Right lobe of liver (tissue), 6 donors: ENCODE results near the gene GLIS1. TPM values are rescaled to one million over a fixed set of nuclear protein-coding genes. Genes with fewer than 3 reads are reported as not detected.

Source experiments
- ATAC-seq, 4 donors: fragments of 200-7000 bp; cut with Tn5 transposase; one replicate each; pipeline ENCODE4 v1.9.1; 2020; ENCODE audit warnings: mild to moderate bottlenecking in 4 of 4, moderate library complexity in 4 of 4
- DNase-seq, 3 donors: peaks; one replicate each; pipeline ENCODE4 v3.0.0-alpha.2; 2020
- H3K27ac ChIP-seq, 3 donors: fragments of 200-600 bp; one replicate each; pipeline ENCODE4 v1.8.0; 2022
- H3K27me3 ChIP-seq, 2 donors: fragments of 200-600 bp; one replicate each; pipeline ENCODE4 v1.8.0; 2022
- H3K36me3 ChIP-seq, 4 donors: fragments of 200-600 bp; sonication (generic) in 1 of 4; one replicate each; pipeline versions ENCODE4 v1.5.1 to v1.8.0; 2017 to 2022; ENCODE audit warnings: control low read depth in 1 of 4
- H3K4me1 ChIP-seq, 4 donors: fragments of 200-600 bp; sonication (generic) in 1 of 4; one replicate each; pipeline versions ENCODE4 v1.5.1 to v1.8.0; 2017 to 2022; ENCODE audit warnings: control low read depth in 1 of 4
- H3K4me3 ChIP-seq, 3 donors: fragments of 200-600 bp; one replicate each; pipeline ENCODE4 v1.8.0; 2022
- H3K9me3 ChIP-seq, 4 donors: fragments of 200-600 bp; sonication (generic) in 1 of 4; one replicate each; pipeline versions ENCODE4 v1.5.1 to v1.8.0; 2017 to 2022; ENCODE audit warnings: control low read depth in 1 of 4
- POLR2A ChIP-seq: fragments of 450-650 bp; IDR thresholded peaks from one replicate; pipeline ENCODE4 v1.6.1; 2017; ENCODE audit warnings: antibody characterized with exemption, mild to moderate bottlenecking
- WGBS: methylation state at CpG from one replicate; pipeline ENCODE4 v1.1.6; 2018; ENCODE audit warnings: low coverage, low lambda C conversion rate; ENCODE audit not compliant: insufficient coverage; ENCODE audit errors: missing lambda C conversion rate; 5-methylcytosine and 5-hydroxymethylcytosine counted together
- intact Hi-C, 2 donors: fragments of 100-400 bp; cut with DNase I; formaldehyde crosslinking; loops; one replicate each; pipeline versions ENCODE4 v1.11.2 to v1.14.1; 2022
- total RNA-seq, 6 experiments: library from RNA; depleted of rRNA in 2 of 6; stranded (reverse); fragments of >200 nt in 2 of 6; fragmentation: NEBNext Ultra II Directional in 3 of 6; extraction: Animal tissue kit (Norgen Biotek cat#: 25700) in 3 of 6; gene quantifications; one replicate each; pipeline versions ENCODE4 v1.1.0 to v1.2.4, GENCODE V29; 2016 to 2023
- TF ChIP-seq, protein P1 (sequence below), 4 donors: fragments of 200-600 bp in 3 of 4; fragments of 450-650 bp in 1 of 4; IDR thresholded peaks; one replicate each; pipeline versions ENCODE4 v1.5.1 to v1.8.0; 2016 to 2022; ENCODE audit warnings: antibody characterized with exemption in 4 of 4, mild to moderate bottlenecking in 2 of 4
- donor health status: DM: no; HTN: yes; CAD: no.
- donor health status: DM: no; HTN: no; CAD: no.
- donor health status: DM: no; HTN: no; CAD: no.
- donor health status: DM: no; HTN: yes; CAD: no.
- donor health status: DM: no; HTN: yes; CAD: no.

GLIS1 gene
- total RNA-seq, 6 experiments from 2014 or later = not detected

DNA sequence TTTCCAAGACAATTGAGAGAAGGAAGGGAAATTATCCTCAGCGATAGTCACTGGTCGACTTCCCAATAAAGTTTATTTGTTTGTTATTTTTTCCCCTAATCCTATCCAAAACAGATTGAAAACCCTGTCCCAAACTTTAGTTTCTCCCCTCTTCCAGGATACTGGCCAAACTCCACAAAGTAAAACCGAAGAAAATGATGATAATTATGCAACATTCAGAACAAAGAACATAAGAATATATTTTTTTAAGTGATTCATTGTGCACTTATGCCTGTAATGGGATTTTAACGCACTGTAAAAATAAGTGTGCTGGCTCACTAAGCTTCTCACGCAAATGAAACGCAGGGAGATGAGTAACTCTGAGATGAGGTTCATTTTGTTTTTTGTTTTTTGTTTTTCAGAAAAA, 6.0 kb downstream of the GLIS1 start:
- no peak for ATAC-seq
- intact Hi-C loops = no loop called here
- no peak for DNase-seq
- H3K27ac ChIP-seq = no peak overlapping the region
- H3K9me3 ChIP-seq = no peaks in the 10 kb centered on the region
- peaks cover 0 to 1% (median 0%) of the 10 kb centered on the region in 4 donors for H3K4me1 ChIP-seq
- no peak for TF ChIP-seq POLR2A
- TF ChIP-seq, protein P1, sequence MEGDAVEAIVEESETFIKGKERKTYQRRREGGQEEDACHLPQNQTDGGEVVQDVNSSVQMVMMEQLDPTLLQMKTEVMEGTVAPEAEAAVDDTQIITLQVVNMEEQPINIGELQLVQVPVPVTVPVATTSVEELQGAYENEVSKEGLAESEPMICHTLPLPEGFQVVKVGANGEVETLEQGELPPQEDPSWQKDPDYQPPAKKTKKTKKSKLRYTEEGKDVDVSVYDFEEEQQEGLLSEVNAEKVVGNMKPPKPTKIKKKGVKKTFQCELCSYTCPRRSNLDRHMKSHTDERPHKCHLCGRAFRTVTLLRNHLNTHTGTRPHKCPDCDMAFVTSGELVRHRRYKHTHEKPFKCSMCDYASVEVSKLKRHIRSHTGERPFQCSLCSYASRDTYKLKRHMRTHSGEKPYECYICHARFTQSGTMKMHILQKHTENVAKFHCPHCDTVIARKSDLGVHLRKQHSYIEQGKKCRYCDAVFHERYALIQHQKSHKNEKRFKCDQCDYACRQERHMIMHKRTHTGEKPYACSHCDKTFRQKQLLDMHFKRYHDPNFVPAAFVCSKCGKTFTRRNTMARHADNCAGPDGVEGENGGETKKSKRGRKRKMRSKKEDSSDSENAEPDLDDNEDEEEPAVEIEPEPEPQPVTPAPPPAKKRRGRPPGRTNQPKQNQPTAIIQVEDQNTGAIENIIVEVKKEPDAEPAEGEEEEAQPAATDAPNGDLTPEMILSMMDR (IDR thresholded peaks at IDR 0.05) = no peak
- H3K36me3 ChIP-seq = no peaks in the 10 kb centered on the region
- peaks cover 0 to 1% of the 10 kb centered on the region in 2 donors for H3K27me3 ChIP-seq
- H3K4me3 ChIP-seq = no peak overlapping the region
- 50% methylated on average over 6 of the region's 6 CpGs for WGBS

DNA sequence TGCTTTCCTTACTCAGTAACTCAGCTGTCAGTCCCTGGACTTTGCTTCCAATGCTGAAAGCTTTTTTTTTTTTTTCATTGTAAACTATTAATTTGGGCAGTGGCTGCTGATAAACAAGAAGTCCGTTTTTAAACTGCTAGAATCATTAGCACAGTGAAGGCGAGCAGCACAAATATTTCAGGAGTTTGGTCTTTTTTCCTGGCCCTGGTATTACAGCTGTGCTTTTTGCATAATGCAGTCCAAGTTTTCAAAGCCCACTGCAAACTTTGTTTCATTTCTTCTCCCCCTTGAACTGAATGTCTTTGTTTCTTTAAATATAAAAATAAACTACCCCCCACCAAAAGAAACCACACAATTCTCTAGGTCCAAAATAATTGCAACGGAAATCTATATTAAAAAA, 6.6 kb downstream of the GLIS1 start:
- DNase-seq = no peak
- 16% methylated on average over 3 of the region's 3 CpGs for WGBS
- Histone ChIP-seq H3K36me3 (no peaks in the 10 kb centered on the region), H3K27me3 (no peaks in the 10 kb centered on the region), H3K27ac (no peak overlapping the region), H3K4me3 (no peak overlapping the region), H3K4me1 (no peaks in the 10 kb centered on the region), H3K9me3 (no peaks in the 10 kb centered on the region)
- ATAC-seq = no peak
- TF ChIP-seq POLR2A = no peak
- TF ChIP-seq, protein P1 (IDR thresholded peaks at IDR 0.05) = no peak
- intact Hi-C loops = no loop called here

DNA sequence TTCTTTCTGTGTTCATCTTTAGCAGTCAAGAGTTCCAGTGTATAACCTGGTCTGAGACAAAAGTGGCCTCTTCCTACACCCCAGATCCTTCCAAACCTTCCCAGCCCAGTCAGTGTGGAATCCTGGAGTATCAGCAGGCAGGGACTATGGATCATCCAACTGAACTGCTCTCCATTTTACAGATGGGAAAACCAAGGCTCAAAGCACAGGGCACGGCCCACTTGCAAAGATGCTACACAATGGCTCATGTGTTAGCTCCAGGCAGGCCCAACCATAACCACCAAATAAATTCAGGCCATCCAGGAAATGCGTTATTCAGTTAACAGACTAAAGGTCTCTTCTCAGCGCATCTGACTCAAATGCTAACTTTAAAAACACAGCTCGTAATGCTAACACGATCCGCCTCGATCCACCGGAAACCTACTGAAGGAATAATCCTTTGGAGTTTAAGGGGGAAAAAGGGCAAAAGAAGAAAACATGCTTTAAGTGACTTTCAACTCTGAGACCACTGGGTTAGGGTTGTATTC, 7.1 kb downstream of the GLIS1 start:
- DNase-seq (no peak), ATAC-seq (no peak)
- H3K36me3 ChIP-seq = no peaks in the 10 kb centered on the region
- no peaks in the 10 kb centered on the region for H3K27me3 ChIP-seq
- intact Hi-C loops = no loop called here
- TF ChIP-seq, protein P1 (IDR thresholded peaks at IDR 0.05) = no peak
- TF ChIP-seq POLR2A = no peak
- H3K4me3 ChIP-seq = no peak overlapping the region
- no peaks in the 10 kb centered on the region for H3K4me1 ChIP-seq
- WGBS = 68% methylated on average over 6 of the region's 8 CpGs
- H3K9me3 ChIP-seq = no peaks in the 10 kb centered on the region
- no peak overlapping the region for H3K27ac ChIP-seq

DNA sequence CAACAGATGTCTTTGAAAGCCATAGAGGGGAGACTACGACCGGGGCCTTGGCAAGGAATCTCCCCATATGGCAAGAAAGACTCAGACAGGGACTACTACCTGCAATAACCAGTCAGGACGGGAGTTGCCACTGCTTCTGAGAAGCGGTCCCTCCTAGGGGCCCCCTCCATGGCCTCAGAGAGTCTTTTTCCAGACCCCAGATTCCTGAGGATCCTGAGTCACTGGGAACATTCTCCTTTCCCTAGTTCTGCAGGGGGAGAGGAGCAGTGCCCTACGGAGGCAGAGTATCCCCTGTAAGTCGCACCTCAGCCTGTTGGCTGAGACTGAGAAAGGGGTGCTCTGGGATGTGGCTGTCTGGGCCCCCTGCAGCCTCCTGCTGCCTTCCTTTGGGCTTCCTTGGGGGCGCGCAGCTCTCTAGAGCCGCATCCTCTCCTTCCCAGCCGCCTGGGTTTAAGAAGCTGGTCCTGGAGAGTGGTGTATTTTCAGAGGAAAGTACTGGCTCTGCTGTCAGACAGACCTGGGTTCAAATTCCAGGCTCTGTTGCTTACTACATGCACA, 7.8 kb downstream of the GLIS1 start:
- WGBS = 82% methylated on average over 6 of the region's 10 CpGs

More for the DNA sequence above, 7.8 kb downstream of the GLIS1 start:
- DNase-seq (no peak), ATAC-seq (no peak)
- no peaks in the 10 kb centered on the region for H3K4me1 ChIP-seq
- H3K4me3 ChIP-seq = no peak overlapping the region
- no peaks in the 10 kb centered on the region for H3K9me3 ChIP-seq
- intact Hi-C loops = no loop called here
- no peaks in the 10 kb centered on the region for H3K27me3 ChIP-seq
- H3K36me3 ChIP-seq = no peaks in the 10 kb centered on the region
- TF ChIP-seq, protein P1 (IDR thresholded peaks at IDR 0.05) = no peak
- no peak for TF ChIP-seq POLR2A
- no peak overlapping the region for H3K27ac ChIP-seq
